Keratinocyte (primary cell): ENCODE measurements around the gene SSTR5. TPM values are rescaled to one million over a fixed set of nuclear protein-coding genes. Genes with fewer than 3 reads are reported as not detected.

Experiments used
- DNase-seq: peaks from one replicate; pipeline ENCODE4 v3.0.0-alpha.2; 2011; ENCODE audit warnings: low read depth, missing footprints, low spot score
- FAIRE-seq: peaks from 2 replicates; lab custom pipeline; 2011; peaks lifted over from hg19 to GRCh38; lab: Jason Lieb, UNC
- H2AFZ ChIP-seq: 2 replicates; pipeline ENCODE4 v1.6.0; 2012; ENCODE audit warnings: low read length, control low read depth, inconsistent platforms; ENCODE audit not compliant: control insufficient read depth
- H3K27ac ChIP-seq: 2 replicates; pipeline ENCODE4 v1.5.1; 2011; ENCODE audit warnings: low read length; ENCODE audit not compliant: control insufficient read depth, insufficient read depth
- H3K27me3 ChIP-seq: 3 replicates; pipeline ENCODE4 v1.6.0; 2011; ENCODE audit warnings: low read length; ENCODE audit not compliant: control insufficient read depth, insufficient read depth; ENCODE audit errors: extremely low read depth
- H3K36me3 ChIP-seq, 2 experiments: 2 replicates in 1 of 2; 3 replicates in 1 of 2; pipeline ENCODE4 v1.5.1; 2011; ENCODE audit warnings: low read length in 2 of 2, mild to moderate bottlenecking in 1 of 2; ENCODE audit not compliant: control insufficient read depth in 2 of 2, insufficient read depth in 2 of 2; ENCODE audit errors: extremely low read depth in 1 of 2
- H3K4me1 ChIP-seq: 3 replicates; pipeline ENCODE4 v1.5.1; 2011; ENCODE audit warnings: low read length; ENCODE audit not compliant: control insufficient read depth, insufficient read depth; ENCODE audit errors: extremely low read depth
- H3K4me2 ChIP-seq: 3 replicates; pipeline ENCODE4 v1.6.0; 2011; ENCODE audit warnings: low read depth, low read length; ENCODE audit not compliant: control insufficient read depth, insufficient read depth; ENCODE audit errors: extremely low read depth
- H3K4me3 ChIP-seq, 3 experiments: fragments of 200-600 bp in 1 of 3; sonication (generic) in 1 of 3; 2 replicates in 2 of 3; 3 replicates in 1 of 3; pipeline ENCODE4 v1.5.1; 2011 to 2016; ENCODE audit warnings: low read length in 3 of 3, mild to moderate bottlenecking in 3 of 3, control low read depth in 2 of 3, inconsistent platforms in 1 of 3, low read depth in 1 of 3, mixed read lengths in 1 of 3, mixed run types in 1 of 3, moderate library complexity in 1 of 3; ENCODE audit not compliant: control insufficient read depth in 2 of 3, insufficient read depth in 2 of 3; ENCODE audit errors: extremely low read depth in 1 of 3
- H3K79me2 ChIP-seq: 2 replicates; pipeline ENCODE4 v1.6.0; 2012; ENCODE audit warnings: low read length; ENCODE audit not compliant: control insufficient read depth, insufficient read depth
- H3K9ac ChIP-seq: 3 replicates; pipeline ENCODE4 v1.6.0; 2011; ENCODE audit warnings: low read length; ENCODE audit not compliant: control insufficient read depth, insufficient read depth; ENCODE audit errors: extremely low read depth
- H3K9me1 ChIP-seq: 3 replicates; pipeline ENCODE4 v1.6.0; 2011; ENCODE audit warnings: low read length; ENCODE audit not compliant: control insufficient read depth, insufficient read depth; ENCODE audit errors: extremely low read depth
- H3K9me3 ChIP-seq: 2 replicates; pipeline ENCODE4 v1.5.1; 2012; ENCODE audit warnings: low read depth, low read length; ENCODE audit not compliant: control insufficient read depth
- H4K20me1 ChIP-seq: 3 replicates; pipeline ENCODE4 v1.6.0; 2011; ENCODE audit warnings: low read length; ENCODE audit not compliant: control insufficient read depth, insufficient read depth; ENCODE audit errors: extremely low read depth
- EZH2 ChIP-seq: IDR thresholded peaks from one replicate; pipeline ENCODE4 v1.6.1; 2012; ENCODE audit warnings: inconsistent platforms, mild to moderate bottlenecking, low read length, moderate library complexity
- dilution Hi-C: fragments of 300-500 bp; cut with MboI; formaldehyde crosslinking; loops from one replicate; pipeline ENCODE4 v1.7.0; 2020; ENCODE audit warnings: low sequenced_read_pairs; ENCODE audit not compliant: extremely low pct_ligation_motif_present
- polyA plus RNA-seq, 5 experiments: library from polyadenylated mRNA; depleted of rRNA in 3 of 5; stranded (reverse) in 3 of 5; stranded (forward) in 1 of 5; unstranded in 1 of 5; fragments of >200 nt; gene quantifications; 1 replicate in 1 of 5; 2 replicates in 3 of 5; 3 replicates in 1 of 5; pipeline versions ENCODE4 v1.2.1 to v1.2.3, GENCODE V29; 2011 to 2012; ENCODE audit warnings: missing spikeins in 2 of 5, low read depth in 1 of 5, low replicate concordance in 1 of 5
- TF ChIP-seq, protein P1 (sequence below), 3 experiments: IDR thresholded peaks in 1 of 3; conservative IDR thresholded peaks in 1 of 3; optimal IDR thresholded peaks in 1 of 3; 2 replicates in 2 of 3; 3 replicates in 1 of 3; pipeline versions ENCODE3 to v1.5.1; 2011; ENCODE audit warnings: low read length in 3 of 3, mild to moderate bottlenecking in 3 of 3, moderate library complexity in 2 of 3, control low read depth in 1 of 3, inconsistent platforms in 1 of 3; ENCODE audit not compliant: insufficient read depth in 2 of 3; ENCODE audit errors: extremely low read depth in 1 of 3

SSTR5 gene
- polyA plus RNA-seq, 1 donor (not counting 4 experiments of a cell fraction or from before 2014, with no cell fraction given) = not detected

DNA sequence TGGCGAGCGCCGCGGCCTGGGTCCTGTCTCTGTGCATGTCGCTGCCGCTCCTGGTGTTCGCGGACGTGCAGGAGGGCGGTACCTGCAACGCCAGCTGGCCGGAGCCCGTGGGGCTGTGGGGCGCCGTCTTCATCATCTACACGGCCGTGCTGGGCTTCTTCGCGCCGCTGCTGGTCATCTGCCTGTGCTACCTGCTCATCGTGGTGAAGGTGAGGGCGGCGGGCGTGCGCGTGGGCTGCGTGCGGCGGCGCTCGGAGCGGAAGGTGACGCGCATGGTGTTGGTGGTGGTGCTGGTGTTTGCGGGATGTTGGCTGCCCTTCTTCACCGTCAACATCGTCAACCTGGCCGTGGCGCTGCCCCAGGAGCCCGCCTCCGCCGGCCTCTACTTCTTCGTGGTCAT, 6.8 kb downstream of the SSTR5 start:
- Histone ChIP-seq H3K27me3 (peaks cover 21% of the 10 kb centered on the region), H2AFZ (no peak overlapping the region), H3K4me2 (no peak overlapping the region), H3K79me2 (no peaks in the 10 kb centered on the region), H3K27ac (no peak overlapping the region), H3K4me3 (no peak overlapping the region), H4K20me1 (no peaks in the 10 kb centered on the region), H3K9ac (no peak overlapping the region), H3K9me3 (no peaks in the 10 kb centered on the region), H3K36me3 (no peaks in the 10 kb centered on the region), H3K9me1 (no peaks in the 10 kb centered on the region), H3K4me1 (no peaks in the 10 kb centered on the region)
- dilution Hi-C loops = no loop called here
- FAIRE-seq (no peak), DNase-seq (no peak)
- TF ChIP-seq, protein P1, sequence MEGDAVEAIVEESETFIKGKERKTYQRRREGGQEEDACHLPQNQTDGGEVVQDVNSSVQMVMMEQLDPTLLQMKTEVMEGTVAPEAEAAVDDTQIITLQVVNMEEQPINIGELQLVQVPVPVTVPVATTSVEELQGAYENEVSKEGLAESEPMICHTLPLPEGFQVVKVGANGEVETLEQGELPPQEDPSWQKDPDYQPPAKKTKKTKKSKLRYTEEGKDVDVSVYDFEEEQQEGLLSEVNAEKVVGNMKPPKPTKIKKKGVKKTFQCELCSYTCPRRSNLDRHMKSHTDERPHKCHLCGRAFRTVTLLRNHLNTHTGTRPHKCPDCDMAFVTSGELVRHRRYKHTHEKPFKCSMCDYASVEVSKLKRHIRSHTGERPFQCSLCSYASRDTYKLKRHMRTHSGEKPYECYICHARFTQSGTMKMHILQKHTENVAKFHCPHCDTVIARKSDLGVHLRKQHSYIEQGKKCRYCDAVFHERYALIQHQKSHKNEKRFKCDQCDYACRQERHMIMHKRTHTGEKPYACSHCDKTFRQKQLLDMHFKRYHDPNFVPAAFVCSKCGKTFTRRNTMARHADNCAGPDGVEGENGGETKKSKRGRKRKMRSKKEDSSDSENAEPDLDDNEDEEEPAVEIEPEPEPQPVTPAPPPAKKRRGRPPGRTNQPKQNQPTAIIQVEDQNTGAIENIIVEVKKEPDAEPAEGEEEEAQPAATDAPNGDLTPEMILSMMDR (optimal IDR thresholded peaks at IDR 0.05 in 1 of 3, IDR thresholded peaks at IDR 0.05 in 1 of 3, conservative IDR thresholded peaks at IDR 0.05 in 1 of 3; ENCODE audit: extremely low read depth in 1 of 3, insufficient read depth in 2 of 3, low read length in 3 of 3) = no peak
- no peak for TF ChIP-seq EZH2

DNA sequence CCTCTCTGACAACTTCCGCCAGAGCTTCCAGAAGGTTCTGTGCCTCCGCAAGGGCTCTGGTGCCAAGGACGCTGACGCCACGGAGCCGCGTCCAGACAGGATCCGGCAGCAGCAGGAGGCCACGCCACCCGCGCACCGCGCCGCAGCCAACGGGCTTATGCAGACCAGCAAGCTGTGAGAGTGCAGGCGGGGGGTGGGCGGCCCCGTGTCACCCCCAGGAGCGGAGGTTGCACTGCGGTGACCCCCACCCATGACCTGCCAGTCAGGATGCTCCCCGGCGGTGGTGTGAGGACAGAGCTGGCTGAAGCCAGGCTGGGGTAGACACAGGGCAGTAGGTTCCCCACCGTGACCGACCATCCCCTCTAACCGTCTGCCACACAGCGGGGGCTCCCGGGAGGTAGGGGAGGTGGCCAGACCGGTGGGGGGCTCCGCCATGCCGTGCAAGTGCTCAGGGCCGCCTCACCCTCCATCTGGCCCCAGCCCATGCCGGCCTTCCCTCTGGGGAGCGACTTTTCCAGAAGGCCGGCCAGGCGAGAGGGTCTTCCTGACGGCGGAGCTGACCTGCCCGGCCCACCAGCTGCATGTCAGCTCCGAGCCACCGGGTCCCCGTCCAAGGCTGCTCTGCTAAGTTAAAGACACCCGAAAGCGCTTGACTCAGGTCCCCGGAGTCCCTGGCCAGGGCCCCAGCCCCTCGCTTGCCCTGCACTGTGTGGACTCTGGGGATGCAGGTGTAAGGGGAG, 7.4 kb downstream of the SSTR5 start:
- Histone ChIP-seq H3K9me1 (no peaks in the 10 kb centered on the region), H3K4me2 (no peak overlapping the region), H3K27ac (no peak overlapping the region), H2AFZ (no peak overlapping the region), H3K36me3 (no peaks in the 10 kb centered on the region), H3K9me3 (peaks cover 5% of the 10 kb centered on the region), H3K9ac (no peak overlapping the region), H3K4me1 (no peaks in the 10 kb centered on the region), H3K79me2 (no peaks in the 10 kb centered on the region), H3K4me3 (no peak overlapping the region), H4K20me1 (no peaks in the 10 kb centered on the region), H3K27me3 (peaks cover 25% of the 10 kb centered on the region)
- FAIRE-seq = no peak
- no peak for DNase-seq
- TF ChIP-seq EZH2 = no peak
- dilution Hi-C loops = no loop called here
